GM19351 (cell line): ENCODE data around the gene KCNA3.

Source experiments
- ATAC-seq: cut with Tn5 transposase; IDR thresholded peaks from one replicate; pipeline ENCODE4 v1.9.1; 2021; ENCODE audit warnings: mild to moderate bottlenecking, moderate library complexity; ENCODE audit not compliant: unreplicated experiment

KCNA3 gene

GRCh38 chr1:110674337-110675059 lies at the start of gene KCNA3:
KCNA3 (minus strand) TSS chr1:110674940; CDS start chr1:110674809, 131 bp downstream.
- no peak for ATAC-seq

- ATAC-seq: no peak
These were observed 48.1 kb upstream of the KCNA3 start for GRCh38 chr1:110722807-110723206.

GRCh38 chr1:110719908-110720307 lies 45.2 kb upstream of the KCNA3 start:
- no peak for ATAC-seq

- no peak for ATAC-seq
These were observed 43.7 kb upstream of the KCNA3 start for GRCh38 chr1:110718452-110718851.

- no peak for ATAC-seq
These were observed 42.4 kb upstream of the KCNA3 start for GRCh38 chr1:110717179-110717578.

GRCh38 chr1:110714374-110714995 lies 39.7 kb upstream of the KCNA3 start:
- no peak for ATAC-seq

GRCh38 chr1:110713221-110713620 lies 38.5 kb upstream of the KCNA3 start:
- no peak for ATAC-seq

- no peak for ATAC-seq
These were observed 35.6 kb upstream of the KCNA3 start for GRCh38 chr1:110710314-110710713.

GRCh38 chr1:110708974-110709440 lies 34.3 kb upstream of the KCNA3 start:
- ATAC-seq: no peak

- no peak for ATAC-seq
These were observed 32.5 kb upstream of the KCNA3 start for GRCh38 chr1:110707232-110707631.

GRCh38 chr1:110706621-110707020 lies 31.9 kb upstream of the KCNA3 start:
- ATAC-seq: no peak

- ATAC-seq: no peak
These were observed 27.5 kb upstream of the KCNA3 start for GRCh38 chr1:110702260-110702659.

GRCh38 chr1:110700767-110701166 lies 26.0 kb upstream of the KCNA3 start:
- ATAC-seq: no peak

- no peak for ATAC-seq
These were observed 22.9 kb upstream of the KCNA3 start for GRCh38 chr1:110697606-110698005.

GRCh38 chr1:110696818-110697217 lies 22.1 kb upstream of the KCNA3 start:
- ATAC-seq: no peak

GRCh38 chr1:110690709-110691365 lies 16.1 kb upstream of the KCNA3 start:
- ATAC-seq: no peak

- ATAC-seq: no peak
These were observed 15.1 kb upstream of the KCNA3 start for GRCh38 chr1:110689868-110690267.

- ATAC-seq: no peak
These were observed 13.8 kb upstream of the KCNA3 start for GRCh38 chr1:110688514-110688913.

- ATAC-seq: no peak
These were observed 12.5 kb upstream of the KCNA3 start for GRCh38 chr1:110687250-110687649.

- no peak for ATAC-seq
These were observed 11.4 kb upstream of the KCNA3 start for GRCh38 chr1:110686188-110686587.

GRCh38 chr1:110684491-110684890 lies 9.8 kb upstream of the KCNA3 start:
- no peak for ATAC-seq

GRCh38 chr1:110682898-110683297 lies 8.2 kb upstream of the KCNA3 start:
- no peak for ATAC-seq
